Measurements from ENCODE around the gene MLXIPL. TPM values are rescaled to one million over a fixed set of nuclear protein-coding genes. Genes with fewer than 3 reads are reported as not detected.

The MLXIPL gene
- total and polyA plus RNA-seq, 2 donors (not counting 3 experiments of a cell fraction or from before 2014, with no cell fraction given) = not detected

DNA sequence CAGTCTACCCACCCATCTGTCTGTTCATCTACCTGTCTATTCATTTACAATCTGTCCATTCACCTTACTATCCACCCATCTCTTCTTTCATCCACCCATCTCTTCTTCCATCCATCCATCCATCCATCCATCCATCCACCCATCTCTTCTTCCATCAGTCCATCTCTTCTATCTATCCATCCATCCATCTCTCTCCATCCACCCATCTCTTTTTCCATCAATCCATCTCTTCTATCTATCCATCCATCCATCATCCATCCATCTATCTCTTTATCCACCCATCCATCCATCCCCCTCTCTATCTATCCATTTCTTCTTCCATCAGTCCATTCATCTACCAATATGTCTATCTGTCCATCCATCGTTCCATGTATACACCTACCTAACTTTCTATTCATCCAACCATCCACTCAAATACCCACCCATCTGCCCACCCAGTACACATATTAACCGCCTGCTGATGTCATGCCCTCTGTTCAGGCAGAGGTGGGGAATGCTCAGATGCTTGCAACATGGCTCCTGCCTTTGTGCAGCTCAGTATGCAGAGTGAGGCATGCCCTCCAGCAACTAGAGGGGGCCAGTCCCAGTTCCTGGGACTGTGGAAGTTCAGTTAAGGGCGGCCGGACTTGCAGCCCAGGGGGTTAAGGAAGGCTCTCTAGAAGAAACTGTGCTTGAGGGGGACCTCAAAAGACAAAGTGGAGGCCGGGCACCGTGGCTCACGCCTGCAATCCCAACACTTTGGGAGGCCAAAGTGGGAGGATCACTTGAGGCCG is 11.3 kb upstream of the MLXIPL start:
- intact Hi-C loops (cut with micrococcal nuclease) = no loop called here
- ChIA-PET POLR2A (no interaction called here), CTCF (interaction anchor here (0.9 to 1.0 kb wide), 2 partner anchors 29 to 219 kb away, joined by 3 read pairs; no protein-coding TSS in a partner anchor)
- no peak overlapping the region for H3K4me3 ChIP-seq (replicated peaks in 1 of 3; ENCODE audit: insufficient read depth in 1 of 3, low read depth in 1 of 3, low read length in 3 of 3)
- FAIRE-seq (no peak), DNase-seq (ENCODE audit: low read depth, low spot score) (no peak)
- H3K27me3 ChIP-seq (ENCODE audit: control insufficient read depth in 2 of 2, insufficient read depth in 2 of 2, low read length in 2 of 2) = peaks cover 0 to 7% of the 10 kb centered on the region in 2 experiments
- H3K27ac ChIP-seq (ENCODE audit: insufficient read depth, low read depth, low read length) = no peak overlapping the region
- H2AFZ ChIP-seq (ENCODE audit: low read depth, low read length) = no peak overlapping the region
- dilution Hi-C loops (cut with MboI; ENCODE audit: extremely low pct_ligation_motif_present, low sequenced_read_pairs) = no loop called here
- TF ChIP-seq FOS (IDR thresholded peaks at IDR 0.05; ENCODE audit: borderline replicate concordance, insufficient read depth, low read length) (no peak), POLR2AphosphoS5 (IDR thresholded peaks at IDR 0.05; ENCODE audit: insufficient read depth, low read depth, low read length) (no peak), CTCF (IDR thresholded peaks at IDR 0.05; ENCODE audit: extremely low read depth in 1 of 2, insufficient read depth in 1 of 2, low read depth in 1 of 2, low read length in 2 of 2) (no peak), EZH2 (IDR thresholded peaks at IDR 0.05; ENCODE audit: borderline replicate concordance, low read depth, low read length, severe bottlenecking) (no peak), MYC (IDR thresholded peaks at IDR 0.05; ENCODE audit: low read depth, low read length) (no peak), MAX (IDR thresholded peaks at IDR 0.05; ENCODE audit: insufficient read depth, insufficient read length) (no peak), JUN (IDR thresholded peaks at IDR 0.05; ENCODE audit: borderline replicate concordance, insufficient read depth, insufficient read length, low read depth) (no peak), GATA2 (IDR thresholded peaks at IDR 0.05; ENCODE audit: insufficient read depth, insufficient read length, low read depth, low read length) (no peak), POLR2A (IDR thresholded peaks at IDR 0.05; ENCODE audit: low read depth, low read length) (no peak)
- H3K9me1 ChIP-seq (replicated peaks; ENCODE audit: control insufficient read depth, extremely low read depth, insufficient read depth, low read length) = no peaks in the 10 kb centered on the region
- BruUV-seq (replicated peaks) = no TSS peak
- no peaks in the 10 kb centered on the region for H3K4me1 ChIP-seq (ENCODE audit: control insufficient read depth, extremely low read depth, insufficient read depth, low read length)
- no peak overlapping the region for H3K4me2 ChIP-seq (ENCODE audit: insufficient read depth, low read length)
- H3K9ac ChIP-seq (replicated peaks; ENCODE audit: extremely low read depth, insufficient read depth, low read length) = no peak overlapping the region
- H3K36me3 ChIP-seq (ENCODE audit: control insufficient read depth in 2 of 2, extremely low read depth in 1 of 2, insufficient read depth in 2 of 2, low read length in 2 of 2) = no peaks in the 10 kb centered on the region
- no peaks in the 10 kb centered on the region for H3K9me3 ChIP-seq (replicated peaks; ENCODE audit: control insufficient read depth, insufficient read depth, low read length)
- H4K20me1 ChIP-seq (replicated peaks; ENCODE audit: control insufficient read depth, extremely low read depth, insufficient read depth, low read length) = no peaks in the 10 kb centered on the region
- no peaks in the 10 kb centered on the region for H3K79me2 ChIP-seq (ENCODE audit: control insufficient read depth, insufficient read depth, low read length)

Data from endothelial cell of umbilical vein (primary cell).